IgD-negative memory B cell (primary cell): ENCODE results near the gene ARMC7. TPM values are rescaled to one million over a fixed set of nuclear protein-coding genes. Genes with fewer than 3 reads are reported as not detected.

Experiments used
- H3K27ac Mint-ChIP-seq, 3 donors: one replicate each; pipeline ENCODE4 v1.8.0; 2020 to 2022; ENCODE audit warnings: mild to moderate bottlenecking in 3 of 3, mixed read lengths in 3 of 3, moderate library complexity in 1 of 3
- H3K27me3 Mint-ChIP-seq: one replicate; pipeline ENCODE4 v1.8.0; 2021; ENCODE audit warnings: mixed read lengths
- H3K36me3 Mint-ChIP-seq: one replicate; pipeline ENCODE4 v1.8.0; 2020; ENCODE audit warnings: mild to moderate bottlenecking, mixed read lengths
- H3K4me1 Mint-ChIP-seq, 3 donors: one replicate each; pipeline ENCODE4 v1.8.0; 2020 to 2022; ENCODE audit warnings: mixed read lengths in 3 of 3, mild to moderate bottlenecking in 1 of 3
- H3K4me3 Mint-ChIP-seq, 4 donors: one replicate each; pipeline ENCODE4 v1.8.0; 2020 to 2022; ENCODE audit warnings: mild to moderate bottlenecking in 4 of 4, mixed read lengths in 4 of 4, moderate library complexity in 3 of 4
- H3K9me3 Mint-ChIP-seq, 3 donors: one replicate each; pipeline ENCODE4 v1.8.0; 2020 to 2021; ENCODE audit warnings: mixed read lengths in 3 of 3, mild to moderate bottlenecking in 1 of 3
- polyA plus RNA-seq: library from polyadenylated mRNA; unstranded; fragments of 300-500 nt; fragmentation: Illumina TruSeq; gene quantifications from one replicate; pipeline ENCODE4 v1.2.3, GENCODE V29; 2021

Gene ARMC7
- polyA plus RNA-seq, 1 donor from 2014 or later = 4.5 TPM

DNA sequence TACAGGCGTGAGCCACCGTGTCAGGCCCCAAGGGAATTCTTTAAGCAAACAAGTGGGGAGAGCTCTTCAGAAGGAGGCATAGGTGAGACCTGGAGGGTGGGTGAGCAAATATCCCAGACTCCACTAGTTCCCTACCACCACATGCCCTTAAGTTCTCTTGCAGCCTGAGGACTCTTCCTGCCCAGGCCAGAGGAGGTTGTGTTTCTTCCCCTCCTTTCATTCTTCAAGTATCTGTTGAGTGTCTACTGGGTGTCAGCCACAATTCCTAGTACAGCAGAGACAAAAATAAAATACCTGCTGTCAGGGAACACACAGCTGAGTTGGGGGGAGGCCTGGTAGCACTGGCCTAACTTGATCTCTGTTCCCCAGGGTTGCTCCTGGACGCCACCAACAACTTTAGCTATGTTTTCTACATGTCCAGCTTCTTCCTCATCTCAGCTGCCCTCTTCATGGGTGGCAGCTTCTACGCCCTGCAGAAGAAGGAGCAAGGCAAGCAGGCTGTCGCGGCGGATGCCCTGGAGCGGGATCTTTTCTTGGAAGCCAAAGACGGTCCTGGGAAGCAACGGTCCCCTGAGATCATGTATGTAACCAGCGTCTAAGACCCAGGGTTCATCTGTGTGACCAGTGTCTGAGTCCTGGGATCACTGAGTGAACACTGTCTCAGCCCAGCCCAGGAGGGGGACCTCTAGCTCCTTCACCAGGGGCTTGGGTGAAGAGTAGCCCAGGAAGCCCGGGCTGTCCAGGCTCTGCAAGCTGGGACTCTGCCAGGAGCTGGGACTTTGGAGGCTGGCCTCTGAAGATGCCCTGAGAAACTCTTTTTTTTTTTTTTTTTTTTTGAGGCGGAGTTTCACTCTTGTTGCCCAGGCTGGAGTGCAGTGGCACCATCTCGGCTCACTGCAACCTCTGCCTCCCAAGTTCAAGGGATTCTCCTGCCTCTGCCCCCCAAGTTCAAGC is 5.9 kb upstream of the ARMC7 start:
- H3K27me3 Mint-ChIP-seq = peaks cover 4% of the 10 kb centered on the region
- peaks cover 8% of the 10 kb centered on the region for H3K36me3 Mint-ChIP-seq
- H3K9me3 Mint-ChIP-seq = no peaks in the 10 kb centered on the region
- peaks cover 7 to 16% (median 11%) of the 10 kb centered on the region in 3 donors for H3K4me1 Mint-ChIP-seq
- no peak overlapping the region for H3K4me3 Mint-ChIP-seq
- peak overlapping the region in 2 of 3 donors; percentile 76 to 90 for H3K27ac Mint-ChIP-seq

DNA sequence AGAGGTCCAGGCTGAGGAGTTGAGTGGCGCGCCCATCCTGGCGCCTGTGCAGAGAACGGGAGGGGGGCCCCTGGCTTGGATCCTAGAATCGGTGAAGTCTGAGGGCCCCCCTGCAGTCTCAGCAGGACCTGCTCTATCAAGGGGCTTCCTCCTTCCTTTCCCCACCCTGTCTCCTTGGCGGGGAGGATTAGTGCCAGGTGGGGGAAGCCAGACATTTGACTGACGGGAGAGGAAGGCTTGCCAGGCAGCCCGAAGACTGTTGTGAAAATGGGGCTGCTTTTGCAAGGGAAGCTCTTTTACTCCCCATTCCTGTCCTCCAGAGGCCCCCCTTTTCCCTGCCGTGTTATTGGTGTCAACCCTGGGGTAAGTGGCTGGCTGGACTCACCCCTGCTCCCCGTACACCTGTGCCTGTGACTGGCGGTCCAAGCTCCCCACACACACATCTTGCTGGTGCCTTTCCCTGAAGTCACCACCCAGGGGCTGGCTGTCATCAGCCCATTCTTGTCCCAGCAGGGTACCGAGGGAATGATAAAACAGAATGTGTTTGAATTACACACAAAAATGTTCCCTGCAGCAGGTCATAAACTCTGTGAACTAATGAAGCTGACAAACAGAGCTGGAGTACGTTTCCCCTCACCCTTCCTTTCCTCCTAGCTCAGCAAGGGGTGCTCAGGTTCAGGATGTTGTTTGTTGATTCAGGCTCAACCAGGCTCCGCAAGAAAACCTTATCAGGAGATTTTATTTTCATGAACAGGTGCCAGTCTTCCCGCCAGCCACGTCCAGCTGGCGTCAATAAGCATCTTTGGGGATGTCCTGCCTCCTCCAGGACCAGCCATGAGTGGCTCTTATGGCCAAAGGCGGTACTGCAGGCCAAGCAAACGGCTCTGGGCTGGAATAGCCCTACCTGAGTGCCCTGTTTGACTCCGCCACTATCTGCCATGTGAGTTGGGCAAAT is 4.4 kb upstream of the ARMC7 start:
- peak overlapping the region in 2 of 3 donors; percentile 59 to 91 for H3K27ac Mint-ChIP-seq
- no peaks in the 10 kb centered on the region for H3K9me3 Mint-ChIP-seq
- peaks cover 7% of the 10 kb centered on the region for H3K36me3 Mint-ChIP-seq
- H3K27me3 Mint-ChIP-seq = peaks cover 4% of the 10 kb centered on the region
- peaks cover 6 to 21% (median 14%) of the 10 kb centered on the region in 3 donors for H3K4me1 Mint-ChIP-seq
- peak overlapping the region in 3 of 4 donors; percentile 24 to 61 (median 47) for H3K4me3 Mint-ChIP-seq

- Mint-ChIP-seq H3K27ac (peak overlapping the region in 1 of 3 donors; percentile 77), H3K27me3 (peaks cover 4% of the 10 kb centered on the region), H3K4me1 (peaks cover 14 to 27% (median 17%) of the 10 kb centered on the region in 3 donors), H3K9me3 (no peaks in the 10 kb centered on the region), H3K4me3 (peak overlapping the region; percentile 86 to 94 (median 92)), H3K36me3 (peaks cover 2% of the 10 kb centered on the region)
Measured at GRCh38 chr17:75108193-75108592, 1.6 kb upstream of the ARMC7 start.

DNA sequence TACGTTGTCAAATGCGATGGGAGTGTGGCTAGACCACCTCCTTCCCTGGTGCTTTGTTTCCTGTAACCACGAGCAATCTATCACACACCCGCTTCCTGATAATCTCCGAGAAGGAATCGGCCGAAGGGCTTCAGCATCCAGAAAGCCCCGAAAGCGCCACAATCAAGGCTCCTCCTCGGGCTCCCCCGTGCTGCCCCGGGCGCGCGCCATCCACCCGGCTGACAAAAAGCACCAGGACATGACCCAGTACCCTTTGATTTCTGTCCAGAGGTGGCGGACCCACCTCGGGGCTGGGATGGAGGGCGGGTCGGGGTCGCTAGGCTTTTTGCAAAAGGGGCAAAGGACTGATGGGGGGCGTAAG is 743 bp upstream of the ARMC7 start:
- H3K27ac Mint-ChIP-seq = peak overlapping the region in 2 of 3 donors; percentile 77 to 87
- H3K36me3 Mint-ChIP-seq = peaks cover 2% of the 10 kb centered on the region
- peak overlapping the region; percentile 86 to 94 (median 92) for H3K4me3 Mint-ChIP-seq
- H3K9me3 Mint-ChIP-seq = no peaks in the 10 kb centered on the region
- peaks cover 4% of the 10 kb centered on the region for H3K27me3 Mint-ChIP-seq
- peaks cover 16 to 30% (median 19%) of the 10 kb centered on the region in 3 donors for H3K4me1 Mint-ChIP-seq

GRCh38 chr17:75110234-75110937 is 617 bp downstream of the ARMC7 start:
- Mint-ChIP-seq H3K27ac (peak overlapping the region; percentile 78 to 89 (median 87)), H3K36me3 (peaks cover 5% of the 10 kb centered on the region), H3K9me3 (no peaks in the 10 kb centered on the region), H3K4me3 (peak overlapping the region; percentile 86 to 94 (median 92)), H3K4me1 (peaks cover 24 to 41% (median 30%) of the 10 kb centered on the region in 3 donors), H3K27me3 (peaks cover 4% of the 10 kb centered on the region)

- Mint-ChIP-seq H3K36me3 (peaks cover 2% of the 10 kb centered on the region), H3K9me3 (no peaks in the 10 kb centered on the region), H3K27me3 (peaks cover 2% of the 10 kb centered on the region), H3K4me1 (peaks cover 26 to 43% (median 41%) of the 10 kb centered on the region in 3 donors), H3K4me3 (peak overlapping the region; percentile 56 to 93 (median 72)), H3K27ac (peak overlapping the region in 2 of 3 donors; percentile 69 to 71)
Measured at GRCh38 chr17:75111777-75112335, 2.1 kb downstream of the ARMC7 start.

DNA sequence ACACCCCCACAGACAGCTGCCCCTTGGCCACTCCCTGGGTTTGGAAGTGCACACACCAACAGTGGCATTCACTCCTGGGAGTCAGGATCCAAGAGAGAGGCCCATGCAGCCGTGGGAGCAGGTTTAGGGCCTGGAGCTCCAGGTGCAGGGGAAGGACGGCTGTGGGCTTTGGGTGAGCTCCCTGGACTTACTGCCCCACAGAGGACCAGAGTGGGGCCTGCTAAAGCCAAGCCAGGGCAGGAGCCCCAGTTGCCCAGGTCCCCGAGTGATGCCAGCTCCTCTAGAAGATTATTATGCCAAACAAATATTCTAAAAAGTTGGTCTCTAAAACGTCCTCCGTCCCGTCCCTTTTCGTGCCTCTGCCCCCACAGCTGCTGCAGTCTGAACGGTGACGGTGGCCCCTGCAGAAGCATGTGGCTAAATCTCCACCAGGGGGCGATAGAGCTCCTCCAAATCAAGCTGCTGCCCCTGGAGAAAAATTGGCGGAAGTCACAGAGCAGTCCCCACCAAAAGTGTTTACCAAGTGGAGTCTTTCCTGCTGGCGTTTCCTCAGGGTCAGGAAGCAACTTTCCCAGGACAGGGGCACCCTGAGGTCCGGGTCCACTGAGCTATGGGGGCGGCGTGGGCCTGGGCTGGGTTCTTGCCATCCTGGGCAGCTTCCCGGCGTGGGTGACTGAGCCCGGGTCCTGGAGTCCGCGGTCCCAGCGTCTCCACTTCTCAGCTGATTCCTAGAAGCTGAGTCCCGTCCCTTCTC is 4.2 kb downstream of the ARMC7 start:
- no peaks in the 10 kb centered on the region for H3K27me3 Mint-ChIP-seq
- H3K27ac Mint-ChIP-seq = peak overlapping the region; percentile 88 to 95 (median 93)
- H3K36me3 Mint-ChIP-seq = peaks cover 5% of the 10 kb centered on the region
- peaks cover 40 to 47% (median 41%) of the 10 kb centered on the region in 3 donors for H3K4me1 Mint-ChIP-seq
- H3K9me3 Mint-ChIP-seq = no peaks in the 10 kb centered on the region
- peak overlapping the region; percentile 88 to 96 (median 94) for H3K4me3 Mint-ChIP-seq

DNA sequence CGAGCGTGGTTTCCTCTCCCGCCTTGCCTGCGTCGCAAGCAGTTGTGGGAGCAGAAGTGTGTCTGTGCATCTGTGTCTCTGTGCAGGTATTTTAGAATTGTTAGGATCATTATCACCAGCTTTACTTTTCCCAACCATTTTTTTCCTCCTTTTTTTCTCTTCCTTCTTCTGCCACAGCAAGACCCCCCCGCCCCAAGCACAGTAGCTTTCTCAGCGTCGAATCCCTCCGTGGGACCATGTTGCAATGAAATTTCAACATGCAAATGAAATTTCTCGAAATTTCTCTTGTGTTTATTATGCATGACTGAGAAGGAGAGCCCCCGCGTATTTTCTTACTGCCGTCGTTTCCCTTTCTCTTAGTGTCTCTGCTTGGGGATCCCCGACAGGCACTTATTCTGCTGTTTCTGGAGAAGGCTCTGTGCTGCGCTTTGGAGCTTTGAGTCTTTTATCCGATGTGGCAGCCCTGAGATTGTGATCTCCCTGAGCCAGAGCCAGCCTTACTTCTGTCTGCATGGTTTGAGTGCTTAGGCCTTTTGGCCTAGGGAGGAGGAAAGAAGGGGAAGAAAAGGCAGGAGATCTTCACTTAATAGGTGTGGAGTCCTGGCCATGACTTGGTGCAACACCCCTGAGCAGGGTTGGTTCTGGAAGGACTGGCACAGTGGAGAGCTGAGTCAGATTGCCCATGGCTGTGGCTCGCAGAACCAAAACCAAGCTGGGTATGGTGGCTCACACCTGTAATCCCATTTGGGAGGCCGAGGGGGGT is 5.0 kb downstream of the ARMC7 start:
- Mint-ChIP-seq H3K27me3 (no peaks in the 10 kb centered on the region), H3K4me1 (peaks cover 39 to 48% (median 40%) of the 10 kb centered on the region in 3 donors), H3K27ac (peak overlapping the region; percentile 88 to 95 (median 93)), H3K9me3 (no peaks in the 10 kb centered on the region), H3K4me3 (peak overlapping the region; percentile 88 to 96 (median 94)), H3K36me3 (peaks cover 5% of the 10 kb centered on the region)

DNA sequence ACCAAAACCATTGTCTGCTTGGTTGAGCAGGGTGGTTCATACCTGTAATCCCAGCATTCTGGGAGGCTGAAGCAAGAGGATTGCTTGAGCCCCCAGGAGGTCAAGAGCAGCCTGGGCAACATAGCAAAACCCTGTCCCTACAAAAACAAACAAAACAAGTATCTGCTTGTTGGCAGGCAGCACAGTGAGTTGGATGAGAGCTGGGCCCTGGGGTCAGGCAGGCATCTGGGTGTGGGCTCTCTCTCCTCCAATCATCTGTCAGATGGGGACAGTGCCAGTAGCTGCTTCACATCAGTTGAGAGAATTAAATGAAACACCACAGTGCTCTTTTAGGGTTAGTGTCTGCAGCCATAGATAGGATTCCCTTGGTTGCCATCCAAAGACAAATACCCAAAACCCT is 5.8 kb downstream of the ARMC7 start:
- H3K27ac Mint-ChIP-seq = peak overlapping the region in 2 of 3 donors; percentile 59 to 95
- peak overlapping the region in 3 of 4 donors; percentile 94 to 96 (median 95) for H3K4me3 Mint-ChIP-seq
- H3K9me3 Mint-ChIP-seq = no peaks in the 10 kb centered on the region
- H3K36me3 Mint-ChIP-seq = peaks cover 8% of the 10 kb centered on the region
- H3K27me3 Mint-ChIP-seq = no peaks in the 10 kb centered on the region
- peaks cover 36 to 48% (median 37%) of the 10 kb centered on the region in 3 donors for H3K4me1 Mint-ChIP-seq

DNA sequence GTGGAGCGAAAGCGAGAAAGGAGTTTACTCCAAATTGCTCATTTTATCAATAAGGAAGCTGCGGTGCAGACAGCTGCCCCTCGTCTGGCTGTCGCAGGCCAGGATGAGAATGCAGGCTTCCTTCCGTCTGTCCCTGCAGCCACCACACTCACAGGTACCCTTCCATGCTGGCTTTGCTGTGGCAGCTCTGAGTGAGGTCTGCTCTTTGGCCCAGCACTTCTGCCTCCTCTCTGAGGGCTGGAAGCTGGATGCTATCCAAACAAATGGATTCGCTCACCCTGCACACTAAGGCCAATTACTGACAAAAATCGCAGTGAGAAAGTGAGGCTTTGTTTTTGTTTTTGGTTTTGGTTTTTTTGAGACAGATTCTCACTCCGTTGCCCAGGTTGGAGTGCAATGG is 7.0 kb downstream of the ARMC7 start:
- Mint-ChIP-seq H3K36me3 (peaks cover 8% of the 10 kb centered on the region), H3K27ac (no peak overlapping the region), H3K4me3 (peak overlapping the region in 2 of 4 donors; percentile 66 to 95), H3K27me3 (no peaks in the 10 kb centered on the region), H3K9me3 (no peaks in the 10 kb centered on the region), H3K4me1 (peaks cover 35 to 49% (median 35%) of the 10 kb centered on the region in 3 donors)

- H3K4me1 Mint-ChIP-seq = peaks cover 29 to 45% (median 30%) of the 10 kb centered on the region in 3 donors
- H3K4me3 Mint-ChIP-seq = peak overlapping the region in 2 of 4 donors; percentile 20 to 34
- H3K27me3 Mint-ChIP-seq = no peaks in the 10 kb centered on the region
- H3K9me3 Mint-ChIP-seq = no peaks in the 10 kb centered on the region
- peaks cover 8% of the 10 kb centered on the region for H3K36me3 Mint-ChIP-seq
- H3K27ac Mint-ChIP-seq = peak overlapping the region in 1 of 3 donors; percentile 23
Measured at GRCh38 chr17:75118307-75118706, 8.5 kb downstream of the ARMC7 start.

- peak overlapping the region; percentile 56 to 86 (median 77) for H3K27ac Mint-ChIP-seq
- H3K27me3 Mint-ChIP-seq = no peaks in the 10 kb centered on the region
- H3K4me3 Mint-ChIP-seq = peak overlapping the region in 2 of 4 donors; percentile 68 to 83
- H3K36me3 Mint-ChIP-seq = peaks cover 3% of the 10 kb centered on the region
- H3K4me1 Mint-ChIP-seq = peaks cover 16 to 30% (median 16%) of the 10 kb centered on the region in 3 donors
- no peaks in the 10 kb centered on the region for H3K9me3 Mint-ChIP-seq
Measured at GRCh38 chr17:75124041-75124818, 14.5 kb downstream of the ARMC7 start.
